GM12891 (cell line): ENCODE measurements around the gene PPP6R3.

ENCODE experiments used
- PAX5 ChIP-seq: IDR thresholded peaks from 2 replicates; pipeline ENCODE4 v1.6.1; 2011; ENCODE audit warnings: low read length, moderate library complexity, mild to moderate bottlenecking; ENCODE audit not compliant: insufficient read depth, severe bottlenecking
- POLR2A ChIP-seq: IDR thresholded peaks from 2 replicates; pipeline ENCODE4 v1.6.1; 2011; ENCODE audit warnings: low read depth, low read length, control low read depth
- POLR2AphosphoS5 ChIP-seq: IDR thresholded peaks from 2 replicates; pipeline ENCODE4 v1.6.1; 2011; ENCODE audit warnings: low read depth, low read length, control low read depth
- POU2F2 ChIP-seq: IDR thresholded peaks from 2 replicates; pipeline ENCODE4 v1.6.1; 2011; ENCODE audit warnings: low read depth, mild to moderate bottlenecking, control low read depth, low read length, moderate library complexity
- SPI1 ChIP-seq: IDR thresholded peaks from 2 replicates; pipeline ENCODE4 v1.6.1; 2011; ENCODE audit warnings: low read depth, low read length, control low read depth
- TAF1 ChIP-seq: IDR thresholded peaks from 2 replicates; pipeline ENCODE4 v1.6.1; 2011; ENCODE audit warnings: low read depth, low read length, control low read depth

- TF ChIP-seq POLR2A (no peak), TAF1 (no peak), POLR2AphosphoS5 (no peak), PAX5 (no peak), SPI1 (no peak), POU2F2 (no peak)
Observed at GRCh38 chr11:68581901-68582300, 121.3 kb downstream of the PPP6R3 start.
